Stimulated activated CD4-positive, alpha-beta T cell treated with anti-CD3 and anti-CD28 coated beads, Interleukin-12 subunit alpha, Interleukin-12 subunit beta, amount 100 ng/mL, for 24 hours (primary cell): Measurements from ENCODE around the gene CCDC85C.

Source experiments
- DNase-seq, 2 experiments: peaks; one replicate each; pipeline ENCODE4 v3.0.0-alpha.2; 2020; ENCODE audit warnings: low read depth in 2 of 2

Gene CCDC85C

DNA sequence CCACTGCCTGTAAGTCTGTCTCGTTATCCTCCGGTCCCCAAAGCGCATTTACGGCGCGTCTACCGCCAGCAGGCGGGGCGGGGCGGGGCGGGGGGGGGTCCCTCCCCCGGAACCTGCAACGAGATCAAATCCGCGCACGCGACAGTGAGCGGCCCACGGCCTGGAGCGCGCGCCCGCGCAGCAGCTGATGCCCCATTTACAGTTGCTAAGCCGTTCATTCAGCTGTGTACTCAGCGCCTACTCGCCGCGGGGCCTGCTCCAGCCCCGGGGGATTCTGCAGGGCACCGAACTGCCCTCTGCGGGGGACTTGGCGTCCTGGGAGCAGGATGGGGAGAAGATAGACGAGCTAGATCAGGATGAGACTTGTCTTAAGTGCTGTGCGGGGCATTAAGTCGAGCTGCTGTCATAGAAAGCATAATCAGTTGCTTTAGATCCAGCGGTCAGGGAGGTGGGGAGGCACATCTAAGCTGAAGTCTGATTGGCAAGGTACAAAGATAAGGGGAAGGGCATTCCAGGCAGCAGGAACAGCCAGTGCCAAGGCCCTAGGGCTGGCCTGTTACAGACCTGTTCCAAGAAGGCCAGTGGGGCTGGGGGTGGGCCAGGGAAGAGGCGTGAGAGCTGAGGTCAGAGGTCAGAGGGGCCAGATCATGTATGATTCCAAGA, 1.4 kb upstream of the CCDC85C start:
- peak; percentile 57 to 59 for DNase-seq

GRCh38 chr14:99604766-99605298, 825 bp upstream of the CCDC85C start:
- peak in 1 of 2 experiments; percentile 11 for DNase-seq

GRCh38 chr14:99604278-99604765, 315 bp upstream of the CCDC85C start:
- DNase-seq: peak; percentile 84 to 85

- DNase-seq: no peak
Measured at GRCh38 chr14:99602788-99603415, 1.1 kb downstream of the CCDC85C start.

DNA sequence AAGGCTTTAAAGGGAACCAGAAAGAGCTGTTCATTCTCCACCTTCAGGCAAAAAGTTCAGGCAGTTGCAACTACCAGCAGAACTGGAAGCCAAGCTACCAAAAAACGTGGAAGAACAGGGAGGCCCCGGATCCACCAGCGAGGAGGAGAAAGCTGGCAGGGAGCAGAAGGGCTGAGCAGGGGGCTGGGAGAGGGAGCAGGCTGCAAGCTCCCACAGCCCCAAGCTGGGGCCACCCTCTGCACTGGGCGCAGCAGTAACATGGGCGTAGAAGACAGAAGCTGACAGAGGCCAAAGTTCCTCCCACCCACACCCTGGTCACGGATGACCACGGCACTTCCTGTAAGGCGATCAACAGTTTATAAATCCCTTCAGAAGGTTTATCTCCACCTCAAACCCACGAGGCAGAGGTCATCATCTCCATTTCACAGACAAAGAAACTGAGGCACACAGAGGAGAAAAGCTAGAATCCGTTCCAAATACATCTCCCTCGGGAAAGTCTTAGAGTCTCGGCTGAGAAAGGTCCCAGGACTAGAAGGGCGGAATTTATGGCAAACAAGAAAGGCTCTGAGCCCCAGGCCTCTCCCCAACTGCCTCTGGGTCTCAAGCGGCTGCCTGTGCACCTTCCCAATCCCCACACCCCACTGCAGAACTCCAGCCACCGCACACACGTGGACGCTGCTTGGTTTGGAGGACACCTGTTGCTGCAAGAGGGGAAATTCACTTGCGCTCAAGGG, 1.8 kb downstream of the CCDC85C start:
- DNase-seq: no peak

GRCh38 chr14:99601361-99601831, 2.6 kb downstream of the CCDC85C start:
- DNase-seq: no peak

DNA sequence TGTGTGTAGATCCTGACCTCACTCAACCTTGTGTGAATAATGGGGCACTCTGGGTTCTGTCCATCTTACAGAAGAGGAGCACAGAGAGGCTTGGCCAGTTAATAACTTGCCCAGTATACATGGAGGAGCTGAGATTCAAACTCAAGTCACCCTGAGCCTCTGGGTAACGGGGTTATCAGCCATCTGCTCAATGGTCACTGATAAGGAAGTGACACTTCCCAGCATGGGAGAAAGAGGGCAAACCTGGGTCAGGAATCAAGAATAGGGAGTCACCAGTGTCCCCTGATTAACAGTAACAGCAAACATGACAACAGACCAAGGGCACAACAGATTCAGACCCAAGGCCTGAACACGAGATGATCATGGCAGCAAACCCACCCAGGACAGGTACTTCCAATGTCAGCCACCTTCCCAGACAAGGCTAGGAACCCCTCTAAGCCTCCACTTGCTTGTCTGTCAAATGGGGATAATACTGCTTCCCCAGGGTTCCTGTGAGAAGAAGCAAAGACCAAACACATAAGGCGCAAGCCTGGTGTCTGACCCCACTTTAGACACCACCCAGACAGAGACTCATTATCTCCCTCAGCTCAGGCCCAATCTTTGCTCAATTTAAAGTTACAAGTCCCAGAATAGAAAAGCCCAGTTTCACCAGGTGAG, 3.6 kb downstream of the CCDC85C start:
- DNase-seq: no peak

- no peak for DNase-seq
Measured at GRCh38 chr14:99599393-99599792, 4.6 kb downstream of the CCDC85C start.

- no peak for DNase-seq
Measured at GRCh38 chr14:99598774-99599173, 5.2 kb downstream of the CCDC85C start.

DNA sequence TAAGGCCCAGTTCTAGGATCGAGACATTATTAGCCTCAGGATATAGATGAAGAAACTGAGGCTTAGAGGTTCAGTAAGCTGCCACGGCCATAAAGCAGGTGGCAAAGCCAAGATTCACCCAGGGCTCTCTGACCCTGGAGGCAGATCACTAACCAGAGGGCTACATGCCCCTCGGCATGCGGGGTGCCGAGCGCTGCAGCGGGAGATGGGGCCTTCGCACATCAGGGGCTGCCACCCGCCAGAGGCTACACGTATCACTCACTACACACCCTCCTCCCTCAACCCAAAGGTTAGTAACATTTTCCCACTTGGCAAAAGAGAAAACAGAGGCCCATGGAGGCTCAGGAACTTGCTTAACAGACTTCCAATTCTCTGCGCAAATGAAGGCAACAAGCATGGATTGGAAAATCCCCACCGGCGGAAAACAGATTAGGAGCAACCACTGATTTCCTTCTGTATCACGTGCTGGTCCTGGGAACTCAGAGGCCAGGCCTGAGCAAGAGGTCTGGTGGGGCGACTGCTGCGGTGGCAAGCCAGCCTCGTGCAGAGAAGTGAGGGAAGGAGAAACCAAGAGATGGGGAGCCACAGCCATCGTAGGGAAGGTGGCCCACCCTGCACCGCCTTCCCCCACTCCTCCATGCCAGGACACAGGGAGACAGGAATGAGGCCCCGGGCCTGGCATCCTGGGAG, 6.0 kb downstream of the CCDC85C start:
- DNase-seq: no peak

- DNase-seq: no peak
Measured at GRCh38 chr14:99596772-99597171, 7.2 kb downstream of the CCDC85C start.

DNA sequence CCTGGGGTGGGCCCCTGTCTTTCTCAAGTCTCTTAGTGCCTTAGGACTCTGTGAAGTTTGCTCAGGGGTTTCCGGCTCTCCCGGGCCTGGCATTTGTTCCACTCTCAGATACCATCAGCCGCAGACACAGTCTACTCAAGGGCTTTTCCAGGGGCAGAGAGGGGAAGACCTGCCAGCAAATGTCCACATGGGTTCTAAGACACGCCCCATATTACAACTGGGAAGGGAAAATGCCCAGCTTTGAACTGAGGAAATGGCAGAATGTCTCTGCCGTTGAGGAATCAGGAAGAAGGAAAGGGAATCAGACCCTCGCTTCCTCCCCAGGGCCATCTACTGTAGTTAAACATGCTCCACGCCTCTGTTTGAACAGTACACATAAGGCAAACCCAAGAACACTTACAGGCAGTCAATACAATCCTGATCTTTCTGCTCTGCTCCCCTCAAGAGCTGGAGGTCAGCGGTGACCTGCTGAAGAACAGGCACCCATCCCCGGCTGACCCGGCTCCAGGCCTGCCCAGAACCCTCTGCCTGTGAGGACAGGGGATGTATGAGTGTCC, 7.9 kb downstream of the CCDC85C start:
- no peak for DNase-seq

GRCh38 chr14:99595524-99595923, 8.5 kb downstream of the CCDC85C start:
- no peak for DNase-seq

- DNase-seq: peak in 1 of 2 experiments; percentile 19
Measured at GRCh38 chr14:99595034-99595433, 9.0 kb downstream of the CCDC85C start.

DNA sequence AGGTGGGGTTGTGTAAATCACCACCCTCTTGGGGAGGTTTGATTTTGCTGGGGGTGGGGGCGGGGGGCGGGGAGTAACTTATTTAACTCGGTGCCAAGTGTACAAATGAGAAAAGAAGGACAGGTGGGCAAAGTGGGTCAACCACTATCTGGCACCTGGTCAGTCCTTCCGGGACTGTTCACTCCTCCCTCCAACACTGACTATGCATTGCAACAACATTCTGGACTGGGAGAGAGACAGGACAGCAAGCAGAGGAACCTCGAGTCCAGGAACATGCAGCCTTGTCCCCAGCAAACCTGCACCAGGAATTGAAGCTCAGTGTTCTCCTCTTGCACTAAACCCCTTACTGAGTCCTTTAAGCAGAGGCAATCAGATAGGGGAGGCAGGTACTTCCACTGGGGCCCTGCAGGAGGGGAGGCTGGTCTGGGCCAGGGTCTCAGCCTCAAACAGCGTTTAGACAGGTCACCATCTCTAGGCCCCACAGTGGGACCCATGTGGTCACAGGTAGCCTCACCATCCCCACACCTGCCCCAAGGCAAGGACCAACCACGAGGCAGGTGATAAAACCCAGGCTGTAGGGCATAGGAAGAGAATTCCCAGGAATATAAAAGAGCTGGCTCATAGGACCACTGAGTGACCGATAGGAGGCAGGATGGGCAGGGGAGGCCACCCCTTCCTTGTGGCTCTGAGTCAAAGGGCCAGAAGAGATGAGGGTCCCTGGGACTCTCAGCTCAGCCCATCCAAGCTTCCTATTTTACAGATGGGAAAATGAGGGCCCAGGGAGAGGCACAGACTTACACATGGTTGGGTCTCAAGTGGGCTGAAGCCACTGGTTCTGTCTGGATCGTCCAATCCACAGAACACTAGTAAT, 9.8 kb downstream of the CCDC85C start:
- DNase-seq: no peak

- DNase-seq: no peak
Measured at GRCh38 chr14:99592933-99593753, 10.9 kb downstream of the CCDC85C start.

GRCh38 chr14:99592394-99592793, 11.6 kb downstream of the CCDC85C start:
- DNase-seq: no peak

DNA sequence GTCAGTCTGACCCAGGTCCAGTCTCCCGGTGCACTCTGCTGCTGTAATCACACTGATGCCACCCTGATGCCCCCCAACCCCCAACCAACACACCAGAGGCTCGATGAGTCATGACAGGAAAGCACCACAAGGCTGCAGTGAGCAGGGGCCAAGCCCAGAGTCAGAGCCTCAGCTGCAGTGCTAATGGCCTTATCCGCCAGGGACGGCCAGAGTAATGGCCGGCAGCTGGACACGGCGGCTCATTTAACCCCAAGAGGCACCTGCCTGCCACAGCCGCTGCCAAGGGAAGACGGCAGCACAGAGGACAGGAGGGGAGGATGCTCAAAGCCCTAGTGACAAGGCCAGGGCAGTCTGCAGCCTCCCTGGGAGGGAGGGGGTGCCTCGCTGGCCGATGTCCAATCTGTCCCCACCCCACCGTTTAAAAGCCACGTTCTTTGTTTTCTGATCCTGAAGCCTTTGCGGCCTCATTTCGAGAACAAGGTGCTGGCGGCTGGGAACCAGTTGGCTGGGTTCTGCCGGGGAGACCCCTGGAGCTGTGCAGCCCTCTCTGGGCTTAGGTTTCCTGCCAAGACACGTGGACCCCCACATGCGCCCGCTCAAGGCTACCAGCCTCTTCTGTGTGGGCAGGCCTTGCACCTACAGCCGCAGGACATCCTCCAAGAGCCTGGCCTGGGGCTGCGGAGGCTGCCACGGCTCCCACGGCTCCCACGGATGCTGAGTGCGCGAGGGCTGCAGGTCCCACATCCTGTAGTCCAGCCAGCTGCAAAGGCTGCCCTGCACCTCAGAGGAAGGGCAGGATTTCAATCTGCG, 13.1 kb downstream of the CCDC85C start:
- DNase-seq: no peak
